HG03159 (cell line): ENCODE measurements around the gene KCND3.
"Not testable (repeated sequence)": the region's sequence is repeated elsewhere in the genome, so short reads cannot be mapped to it uniquely, and the experiment has no call there.

Experiments used
- ATAC-seq: cut with Tn5 transposase; IDR thresholded peaks from one replicate; pipeline ENCODE4 v1.9.1; 2021; ENCODE audit warnings: mild to moderate bottlenecking, moderate library complexity; ENCODE audit not compliant: unreplicated experiment

The KCND3 gene

DNA sequence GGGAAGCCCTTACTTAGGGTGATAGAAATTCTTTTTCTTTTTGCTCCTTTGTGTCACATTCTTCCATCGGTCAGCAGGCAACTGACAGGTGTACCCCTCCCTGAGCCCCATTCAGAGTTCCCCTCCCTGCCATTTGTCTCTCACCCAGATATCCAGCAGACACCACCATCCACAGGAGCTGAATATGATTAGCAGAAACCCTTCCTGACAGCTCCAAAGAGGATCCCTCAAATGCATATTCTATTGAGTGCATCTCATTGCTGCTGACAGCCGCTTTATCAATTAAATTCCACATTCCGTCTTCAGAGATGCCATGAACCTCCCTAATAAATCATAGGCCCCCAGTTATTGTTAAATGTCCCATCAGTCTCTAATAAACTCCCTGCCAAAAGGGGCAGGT, 239.8 kb downstream of the KCND3 start:
- no peak for ATAC-seq

DNA sequence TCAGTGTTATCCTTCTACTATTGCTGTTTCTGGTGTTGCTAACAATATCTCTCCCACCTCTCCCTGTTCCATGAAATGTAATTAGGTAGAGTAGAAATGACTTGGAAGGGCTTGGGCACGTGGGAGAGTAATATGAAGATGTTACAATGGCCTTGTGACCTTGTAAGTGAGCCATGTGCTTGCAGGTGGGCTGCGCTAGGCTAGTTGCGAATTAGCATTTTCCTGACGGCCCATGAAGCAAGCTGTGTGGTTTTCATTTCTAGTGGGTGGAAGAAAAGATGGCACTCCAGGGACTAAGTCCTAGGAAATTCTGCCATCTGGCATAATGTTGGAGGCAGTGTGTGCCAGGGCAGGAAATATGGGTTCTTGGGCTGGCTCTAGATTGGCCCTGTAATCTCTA, 241.5 kb downstream of the KCND3 start:
- no peak for ATAC-seq

DNA sequence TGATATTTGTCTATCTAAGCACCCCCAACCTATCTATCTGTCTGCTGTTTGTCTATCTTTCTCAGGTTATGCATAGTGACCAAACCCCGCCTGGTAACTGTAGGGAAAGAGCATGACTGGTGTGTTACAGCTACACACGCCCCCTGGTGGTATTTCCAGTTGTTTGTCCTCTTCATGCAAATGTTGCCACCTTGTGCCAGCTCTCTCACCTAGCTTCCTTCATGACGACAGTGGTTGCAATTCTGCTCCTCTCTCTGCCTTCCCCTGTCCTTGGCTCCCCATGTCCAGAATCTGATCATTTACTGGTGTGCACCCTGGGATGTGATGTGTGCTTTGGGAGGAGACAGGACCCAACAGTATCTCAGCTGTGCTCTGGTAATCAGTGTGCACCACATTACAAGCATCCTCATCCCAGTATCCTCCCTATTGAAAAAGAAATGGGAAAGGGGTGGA, 242.2 kb downstream of the KCND3 start:
- ATAC-seq: no peak

DNA sequence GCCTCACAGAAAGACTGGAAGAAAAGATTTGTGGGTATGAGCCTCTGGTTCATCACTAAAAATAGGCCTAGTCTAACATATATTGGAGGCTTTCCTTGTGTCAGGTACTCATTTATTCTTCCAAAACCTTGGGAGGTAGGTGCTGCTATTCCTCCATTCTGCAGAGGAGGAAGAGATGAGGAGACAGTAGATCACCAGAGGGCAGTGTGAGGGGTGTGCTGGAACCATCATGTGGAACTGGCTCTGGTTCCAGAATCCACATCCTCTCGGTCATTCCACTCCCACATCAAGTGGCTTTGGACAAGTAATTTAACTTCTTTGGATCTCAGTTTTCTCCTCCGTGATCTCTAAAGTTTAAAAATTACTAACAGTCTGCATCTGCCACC, 242.9 kb downstream of the KCND3 start:
- ATAC-seq: no peak

DNA sequence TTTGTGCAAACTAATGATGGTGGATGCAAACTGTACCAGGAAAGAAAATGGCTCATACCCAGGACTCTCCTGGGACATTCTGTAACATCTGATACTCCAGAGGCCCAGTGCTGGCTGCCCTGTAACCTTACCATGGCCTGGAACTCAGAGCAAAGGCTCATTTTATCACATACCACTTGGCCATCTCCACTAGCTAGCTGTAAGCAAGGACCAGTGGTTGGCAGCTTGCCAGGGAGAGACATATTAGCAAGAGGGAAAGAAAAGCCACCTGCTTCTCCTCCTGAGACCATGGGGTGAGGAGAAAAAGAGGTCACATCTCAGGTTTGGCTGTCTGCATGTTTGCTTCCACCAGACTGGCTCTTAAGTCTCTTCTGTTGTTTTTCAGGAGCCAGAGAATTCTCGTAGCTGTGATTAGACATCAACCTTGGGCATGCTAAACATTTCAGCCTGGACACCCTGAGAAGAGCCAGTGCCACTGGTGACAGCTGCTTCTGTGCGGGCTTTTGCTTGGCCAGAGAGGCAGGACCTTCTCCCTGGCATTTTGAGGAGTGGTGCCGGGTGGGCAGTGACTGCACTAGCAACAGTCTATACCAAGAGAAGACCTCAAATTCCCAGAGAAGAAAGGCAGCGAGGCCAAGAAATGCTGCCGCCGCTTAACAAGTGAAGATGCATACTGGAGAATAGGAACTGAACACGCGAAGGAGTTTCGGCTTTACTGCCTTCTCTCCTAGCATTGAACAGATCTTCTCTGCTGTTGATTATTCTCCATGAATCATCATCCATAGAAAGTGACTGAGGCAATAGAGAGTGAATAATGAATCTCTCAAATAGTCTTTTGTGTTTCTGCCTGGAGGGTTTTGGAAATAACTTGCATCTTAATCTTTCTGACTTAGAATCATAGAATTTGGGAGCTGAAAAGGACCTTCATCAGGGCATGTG, 243.5 kb downstream of the KCND3 start:
- ATAC-seq: no peak

DNA sequence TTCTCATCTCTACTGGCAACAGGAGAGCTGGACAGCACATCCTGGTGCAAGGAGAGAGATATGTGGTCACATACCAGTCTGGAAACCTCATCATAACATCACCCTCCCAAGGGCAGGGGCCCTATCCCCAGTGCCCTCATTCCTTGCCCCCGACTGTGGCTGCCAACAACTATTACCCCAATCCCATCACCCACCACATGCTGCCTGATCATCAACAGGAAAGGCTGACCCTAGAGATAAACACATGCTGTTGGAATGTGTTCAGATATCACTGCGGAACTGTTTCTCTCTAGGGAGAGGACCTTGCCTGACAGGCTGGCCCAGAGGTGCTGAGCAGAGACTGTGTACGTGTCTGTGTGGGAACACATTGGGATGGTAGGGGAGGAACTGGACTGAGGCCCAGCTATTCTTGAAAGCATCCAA, 245.8 kb downstream of the KCND3 start:
- ATAC-seq: no peak

DNA sequence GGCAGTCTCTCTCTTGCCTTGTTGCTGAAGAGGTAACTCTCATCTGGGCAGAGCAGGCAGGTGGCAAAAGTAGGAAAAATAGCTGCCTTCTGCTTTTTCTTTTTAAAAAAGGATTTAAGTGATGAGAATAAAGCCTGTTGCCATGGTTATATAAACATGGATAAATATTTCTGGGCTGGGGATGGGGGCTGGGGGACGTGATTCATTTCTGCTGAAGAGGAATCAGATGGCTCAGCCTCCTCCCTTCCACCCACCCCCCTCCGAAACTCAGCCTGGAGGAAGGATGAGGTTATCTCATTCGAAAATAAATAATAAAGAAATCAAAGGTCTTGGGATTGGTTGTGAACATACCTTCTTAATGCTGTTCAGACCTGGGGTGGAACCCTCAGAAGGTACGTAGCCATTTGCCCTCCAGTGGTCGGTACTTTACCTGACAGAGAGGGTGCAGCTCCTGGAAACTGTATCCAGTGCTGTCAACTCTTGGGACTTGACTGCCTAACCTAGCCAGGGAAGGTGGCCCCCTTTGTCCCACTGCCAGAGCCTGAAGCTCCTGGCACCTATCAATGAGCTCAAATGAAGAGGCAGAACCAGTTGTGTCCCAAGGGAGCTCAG, 246.4 kb downstream of the KCND3 start:
- ATAC-seq: no peak

DNA sequence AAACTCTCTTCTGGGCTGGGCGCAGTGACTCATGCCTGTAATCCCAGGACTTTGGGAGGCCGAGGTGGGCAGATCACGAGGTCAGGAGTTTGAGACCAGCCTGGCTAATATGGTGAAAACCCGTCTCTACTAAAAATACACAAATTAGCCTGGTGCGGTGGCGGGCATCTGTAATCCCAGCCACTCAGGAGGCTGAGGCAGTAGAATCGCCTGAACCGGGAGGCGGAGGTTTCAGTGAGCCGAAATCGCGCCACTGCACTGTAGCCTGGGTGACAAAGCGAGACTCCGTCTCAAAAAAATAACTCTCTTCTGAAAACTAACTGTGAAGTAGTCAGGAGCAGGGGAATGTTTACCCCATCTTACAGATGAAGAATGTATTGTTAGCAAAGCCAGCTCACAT, 247.2 kb downstream of the KCND3 start:
- not testable (repeated sequence) for ATAC-seq

DNA sequence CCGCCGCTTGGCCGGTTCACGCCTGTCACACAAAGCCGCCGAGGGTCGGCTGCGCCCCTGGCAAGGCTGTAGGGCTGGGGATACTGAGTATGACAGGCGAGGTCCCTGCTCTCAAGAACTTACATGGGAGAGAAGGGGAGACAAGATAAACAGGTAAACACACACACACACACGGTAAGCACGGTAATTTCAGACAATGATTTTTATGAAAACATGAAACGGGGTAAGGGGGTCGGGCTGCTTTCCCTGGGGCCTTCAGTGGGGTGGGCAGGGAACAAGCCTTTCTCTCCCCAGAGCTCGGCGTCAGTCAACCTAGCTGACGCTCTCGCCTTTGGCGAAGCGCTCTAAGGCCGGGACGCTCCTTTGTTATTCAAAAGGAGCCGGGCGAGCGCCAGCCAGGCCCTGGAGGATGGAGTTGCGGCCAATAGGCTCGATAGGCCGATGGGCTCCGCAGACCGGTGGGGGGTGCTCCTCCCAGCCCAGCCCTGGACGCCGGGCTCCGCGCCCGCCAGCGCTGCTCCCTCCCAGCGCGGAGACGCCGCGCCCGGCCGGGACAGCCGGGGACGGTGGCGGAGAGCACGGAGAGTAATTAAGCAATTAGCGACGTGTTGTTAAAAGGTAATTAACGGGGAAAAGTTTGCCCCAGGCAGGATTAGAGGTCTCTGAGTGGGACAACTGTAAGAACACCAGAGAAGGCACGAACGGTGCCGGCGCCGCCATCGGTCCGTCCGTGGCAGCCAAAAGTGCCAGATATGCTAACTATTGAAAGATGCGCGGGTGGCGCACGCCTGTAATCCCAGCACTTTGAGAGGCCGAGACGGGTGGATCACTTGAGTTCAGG, 249.3 kb downstream of the KCND3 start:
- peak; percentile 5 for ATAC-seq

DNA sequence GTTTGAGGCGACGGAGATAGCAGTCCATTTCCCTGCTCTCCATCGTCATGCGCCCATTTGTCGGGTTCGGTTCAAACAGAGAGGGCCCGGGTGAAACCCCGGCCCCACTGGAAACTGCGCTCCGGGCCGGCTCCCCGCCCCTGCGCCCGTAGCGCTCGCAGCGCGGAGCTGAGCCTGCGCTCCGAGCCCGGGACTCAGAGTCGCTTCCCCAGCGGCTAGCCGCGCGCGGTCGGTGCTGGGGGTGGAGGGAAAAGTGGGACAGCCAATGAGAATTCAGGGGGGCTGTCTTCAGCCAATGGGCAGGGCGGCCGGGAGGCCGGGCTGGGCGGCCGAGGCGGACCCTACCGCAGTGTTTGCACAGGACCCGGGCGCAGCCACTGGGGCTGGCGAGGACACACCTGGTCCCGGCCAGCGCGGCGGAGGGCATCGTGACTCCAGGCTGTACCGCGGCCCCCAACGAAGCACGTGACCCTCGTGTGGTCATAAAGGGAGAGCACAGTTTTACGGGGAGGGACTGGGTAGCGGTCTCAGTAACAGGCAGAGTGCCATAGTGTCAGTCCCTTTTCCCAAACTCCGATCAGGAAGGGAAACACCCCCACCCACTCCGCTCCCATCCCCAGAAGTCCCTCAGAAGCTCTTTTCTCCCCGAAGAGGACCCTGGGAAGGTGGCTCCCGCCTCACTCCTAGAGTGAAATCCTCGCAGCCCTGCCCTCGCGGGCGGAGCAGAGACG, 250.1 kb downstream of the KCND3 start, which contains the start of gene INKA2:
TSS of gene INKA2 (minus strand) at position 202 of the 731 bp plus-strand sequence. CDS start at position 49, 153 bp downstream.
- ATAC-seq: peak; percentile 69

DNA sequence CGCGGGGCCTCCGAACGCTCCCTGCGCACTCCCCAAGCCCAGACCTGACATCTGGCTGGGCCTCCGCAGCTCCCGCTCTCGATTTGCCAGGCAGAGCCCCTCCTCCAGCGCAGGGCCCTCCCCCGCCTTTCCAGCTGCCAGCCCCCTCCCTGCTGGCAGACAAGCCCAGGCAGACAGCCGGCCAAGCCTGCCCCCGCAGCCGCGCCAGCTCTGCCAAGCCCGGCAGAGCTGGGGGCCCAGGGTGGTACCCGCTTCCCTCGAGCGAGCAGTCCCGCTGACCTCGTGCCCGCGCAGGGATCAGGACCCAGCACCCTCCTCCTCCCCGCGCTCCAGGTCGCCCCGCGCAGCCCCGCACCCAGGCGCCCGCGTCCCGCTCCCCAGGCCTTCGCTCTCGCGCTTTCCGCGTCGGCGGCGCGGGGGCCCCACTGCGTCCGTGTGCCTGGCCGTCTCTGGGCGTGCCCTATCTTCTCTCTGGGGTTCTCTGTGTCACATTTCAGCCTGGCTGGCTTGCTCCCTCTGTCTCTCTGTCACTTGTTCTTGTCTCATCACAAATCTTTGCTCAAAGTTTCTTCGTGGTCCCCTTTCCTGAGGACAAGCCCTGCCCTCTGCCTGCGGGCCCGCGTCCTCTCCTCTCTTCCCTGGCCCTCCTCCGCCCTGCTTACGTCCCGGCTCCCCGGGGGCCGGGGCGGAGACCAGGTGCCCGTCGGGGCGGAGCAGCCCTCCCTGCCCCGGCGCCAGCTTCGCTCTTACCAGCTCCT, 250.9 kb downstream of the KCND3 start:
- peak; percentile 35 for ATAC-seq

DNA sequence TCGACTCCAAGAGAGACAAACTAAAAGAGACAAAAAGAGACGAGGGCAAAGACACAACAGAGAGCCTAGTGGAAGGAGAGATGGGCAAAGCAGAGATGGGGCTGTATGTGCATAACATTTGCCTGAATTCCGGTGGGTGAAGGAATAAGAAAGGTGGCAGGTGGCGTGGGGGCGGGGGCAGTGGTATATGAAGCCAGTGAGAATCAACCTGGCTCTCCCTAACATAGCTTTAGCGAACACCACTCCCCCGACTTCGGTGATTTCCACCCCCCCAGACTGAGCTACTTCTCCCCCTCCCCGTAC, 251.4 kb downstream of the KCND3 start:
- no peak for ATAC-seq

DNA sequence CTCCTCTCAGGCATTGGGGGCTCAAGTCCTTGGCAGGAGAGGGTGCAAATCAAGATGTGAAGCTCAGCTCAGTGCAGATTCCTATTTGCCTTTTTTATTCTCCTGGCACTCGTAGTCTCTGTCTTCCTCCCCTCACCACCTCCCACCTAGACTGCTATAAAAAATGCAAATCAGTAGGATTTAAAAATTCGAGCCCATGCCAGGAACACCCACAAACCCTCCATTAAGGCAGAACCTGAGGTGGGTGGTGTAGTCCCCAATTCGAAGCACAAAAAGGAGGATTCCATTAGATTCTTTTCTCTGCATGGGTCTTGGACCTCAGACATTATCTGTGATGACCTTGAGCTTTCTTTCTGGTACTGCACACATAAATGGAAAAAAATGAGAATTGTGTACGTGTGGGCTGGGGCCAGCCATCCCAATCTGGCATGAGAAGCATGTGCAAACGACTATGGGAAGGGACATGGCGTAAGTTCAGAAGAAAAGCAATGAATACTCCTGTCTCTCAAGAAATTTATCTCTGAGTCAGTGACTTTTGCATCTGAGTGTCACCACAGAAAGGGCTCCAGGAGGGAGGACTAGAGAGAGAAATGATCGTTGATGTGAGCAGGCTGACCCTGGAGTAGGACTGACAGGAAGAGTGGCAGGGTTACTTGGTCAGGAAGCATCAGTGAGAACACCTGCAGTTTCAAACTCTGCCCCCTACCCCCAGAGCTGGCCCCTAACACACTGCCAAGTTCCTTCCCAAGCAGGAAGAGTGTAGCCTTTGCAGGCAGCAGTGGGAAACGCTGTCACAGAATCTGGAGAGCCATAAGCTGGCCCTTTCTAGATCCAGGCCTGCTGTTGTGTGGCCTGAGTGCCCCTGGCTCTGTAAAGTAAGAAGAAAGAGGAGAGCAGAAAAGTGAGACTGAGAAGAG, 252.0 kb downstream of the KCND3 start:
- ATAC-seq: no peak

DNA sequence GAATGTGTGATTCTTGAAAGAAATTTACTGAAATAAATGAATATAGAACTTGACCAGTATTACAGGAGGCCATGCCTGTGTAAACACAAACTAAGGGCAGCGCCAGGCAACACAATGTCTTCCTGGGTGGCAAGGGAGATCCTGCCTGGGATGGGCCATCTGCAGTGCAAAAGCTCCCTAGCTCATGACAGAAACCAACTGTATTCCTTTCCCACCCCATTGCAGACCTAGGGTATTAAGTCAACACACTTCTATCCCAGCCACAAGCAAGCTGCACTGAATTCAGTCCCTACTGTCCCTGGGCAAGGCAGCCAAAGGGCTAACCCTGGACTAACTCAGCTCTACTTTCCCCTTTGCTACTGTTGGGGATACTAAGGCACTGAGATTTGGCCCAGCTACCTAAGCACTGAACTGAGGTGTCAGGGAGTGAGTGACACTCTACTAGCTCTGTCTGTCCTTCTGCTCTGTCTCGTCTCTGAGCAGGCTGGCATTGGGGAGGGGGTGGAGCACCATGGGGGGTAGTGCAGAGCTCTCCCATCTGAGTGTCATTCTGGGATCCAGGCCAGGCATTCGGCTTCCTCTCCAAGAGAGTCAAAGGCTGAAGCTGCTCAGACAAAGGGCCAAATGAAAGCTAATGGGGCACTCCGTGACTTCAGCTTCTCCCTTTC, 252.8 kb downstream of the KCND3 start:
- ATAC-seq: no peak

DNA sequence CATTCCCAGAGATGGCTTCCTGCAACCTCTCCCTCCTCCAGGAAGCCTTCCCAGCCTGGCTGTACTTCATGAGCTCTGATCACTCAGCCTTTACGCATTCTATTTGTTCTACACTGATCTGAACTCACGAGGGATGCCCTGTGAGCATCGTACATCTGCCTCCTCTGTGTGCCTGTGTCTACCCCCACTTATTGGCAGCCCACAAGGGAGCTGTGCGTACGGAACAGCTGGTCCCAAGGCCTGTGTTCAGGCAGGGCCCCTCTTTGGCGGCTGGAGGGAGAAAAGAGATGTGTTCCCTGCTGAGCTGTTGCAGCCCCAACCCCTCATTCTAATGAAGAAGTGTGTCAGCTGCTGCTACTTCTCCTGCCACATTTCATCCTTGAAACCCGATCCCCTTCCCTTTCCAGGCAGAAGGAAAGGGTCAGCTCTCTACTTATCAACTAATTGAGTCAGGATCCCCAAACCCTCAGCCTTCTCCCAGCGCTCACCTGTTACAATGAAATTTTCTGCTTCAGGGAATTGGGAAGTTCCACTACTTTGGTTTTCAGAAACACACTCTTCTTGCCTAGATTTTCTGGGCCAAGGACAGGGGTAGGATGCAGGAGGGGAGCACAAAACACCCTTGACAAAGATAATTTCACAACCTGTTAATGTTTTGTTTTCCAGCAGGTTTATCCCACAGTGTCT, 253.5 kb downstream of the KCND3 start:
- no peak for ATAC-seq

DNA sequence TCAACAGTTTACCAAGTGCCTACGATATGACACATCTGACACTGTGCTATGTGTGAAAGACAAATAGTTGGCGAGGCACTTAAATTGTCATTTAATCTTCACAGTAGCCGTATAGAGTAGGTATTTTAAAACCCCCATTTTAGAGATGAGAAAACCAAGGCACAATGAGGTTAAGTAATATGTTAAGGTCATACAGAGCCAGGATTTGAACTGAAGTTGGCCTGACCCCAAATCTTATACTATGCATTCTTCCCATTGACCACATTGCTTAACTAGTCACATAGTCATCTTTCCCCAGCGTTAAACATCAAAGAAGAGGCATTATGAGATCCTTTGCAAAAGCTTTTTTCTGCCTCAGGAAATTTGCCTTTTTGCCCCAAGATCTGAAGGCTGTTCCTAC, 254.1 kb downstream of the KCND3 start:
- no peak for ATAC-seq

DNA sequence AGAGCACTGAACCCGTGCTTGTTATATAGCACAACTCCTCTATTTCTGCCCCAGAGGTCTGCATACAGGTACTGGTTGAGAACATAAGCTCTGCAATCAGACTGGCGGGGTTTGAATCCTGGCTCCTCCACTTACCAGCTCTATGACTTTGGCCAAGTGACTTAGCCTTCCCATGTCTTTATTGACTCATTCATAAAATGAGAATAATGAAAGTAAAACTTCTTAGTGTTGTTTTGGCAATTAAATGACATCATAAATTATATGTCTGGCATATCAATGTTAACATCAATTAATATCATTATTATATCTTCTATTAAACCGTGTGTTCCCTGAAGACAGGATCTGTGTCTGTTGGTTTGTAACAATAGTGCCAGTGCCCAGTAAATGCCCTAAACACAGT, 254.6 kb downstream of the KCND3 start:
- ATAC-seq: no peak

DNA sequence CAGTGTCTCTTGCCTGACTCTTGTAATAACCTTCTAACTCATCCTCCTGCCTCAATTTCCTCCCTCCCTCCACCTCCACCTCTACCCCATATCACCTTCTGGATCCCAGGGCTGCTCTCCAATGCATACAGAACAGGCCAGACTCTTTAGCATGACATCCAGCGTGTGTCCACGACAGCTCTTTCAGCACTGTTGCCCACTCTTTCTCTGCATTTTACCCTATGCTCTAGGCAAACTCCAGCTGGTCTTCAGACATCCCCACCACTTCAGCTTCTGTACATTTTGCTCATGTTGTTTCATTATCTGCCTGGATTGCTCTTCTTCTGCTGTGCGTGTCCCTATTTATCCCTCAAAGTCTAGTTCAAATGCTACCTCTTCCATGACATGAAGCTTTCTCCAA, 255.0 kb downstream of the KCND3 start:
- ATAC-seq: no peak
